Endothelial cell of umbilical vein (primary cell): ENCODE data around the gene HSPD1. TPM values are rescaled to one million over a fixed set of nuclear protein-coding genes. Genes with fewer than 3 reads are reported as not detected.
A peak's percentile ranks its signal among the peaks of the same experiment; 100 is the strongest.

Source experiments
- BruUV-seq: library from RNA; stranded (reverse); fragments of 400-500 nt; replicated peaks from 2 replicates; lab custom pipeline; 2021; lab: Mats Ljungman, UMichigan
- CTCF ChIA-PET: fragments of 300-600, 350-600 bp; sonication (Branson Sonifier 250); formaldehyde crosslinking; loops from one replicate; lab custom pipeline; 2021; ENCODE audit warnings: antibody characterized with exemption, inconsistent platforms; lab: Charles Lee
- POLR2A ChIA-PET: fragments of 300-600, 350-600 bp; sonication (Branson Sonifier 250); formaldehyde crosslinking; loops from one replicate; lab custom pipeline; 2021; ENCODE audit warnings: antibody characterized with exemption, inconsistent platforms; lab: Charles Lee
- DNase-seq: peaks from one replicate; pipeline ENCODE4 v3.0.0-alpha.2; 2011; ENCODE audit warnings: low read depth, low spot score
- FAIRE-seq: peaks from 2 replicates; lab custom pipeline; 2011; peaks lifted over from hg19 to GRCh38; lab: Jason Lieb, UNC
- H2AFZ ChIP-seq: 2 replicates; pipeline ENCODE4 v1.6.0; 2012; ENCODE audit warnings: low read depth, low read length, control low read depth, inconsistent platforms
- H3K27ac ChIP-seq: 2 replicates; pipeline ENCODE4 v1.5.1; 2011; ENCODE audit warnings: low read depth, mild to moderate bottlenecking, control low read depth, low read length, moderate library complexity; ENCODE audit not compliant: insufficient read depth
- H3K27me3 ChIP-seq, 2 experiments: 2 replicates each; pipeline versions ENCODE4 v1.6.0 to v1.6.1; 2011; ENCODE audit warnings: low read length in 2 of 2, mixed read lengths in 1 of 2; ENCODE audit not compliant: control insufficient read depth in 2 of 2, insufficient read depth in 2 of 2
- H3K36me3 ChIP-seq, 2 experiments: 2 replicates in 1 of 2; 3 replicates in 1 of 2; pipeline ENCODE4 v1.5.1; 2011; ENCODE audit warnings: low read length in 2 of 2, mild to moderate bottlenecking in 1 of 2, moderate library complexity in 1 of 2; ENCODE audit not compliant: control insufficient read depth in 2 of 2, insufficient read depth in 2 of 2; ENCODE audit errors: extremely low read depth in 1 of 2
- H3K4me1 ChIP-seq: 3 replicates; pipeline ENCODE4 v1.5.1; 2011; ENCODE audit warnings: mild to moderate bottlenecking, low read length; ENCODE audit not compliant: control insufficient read depth, insufficient read depth; ENCODE audit errors: extremely low read depth
- H3K4me2 ChIP-seq: 2 replicates; pipeline ENCODE4 v1.6.1; 2011; ENCODE audit warnings: low read length, control low read depth, mixed read lengths; ENCODE audit not compliant: insufficient read depth
- H3K4me3 ChIP-seq, 3 experiments: fragments of 200-600 bp in 1 of 3; sonication (generic), shearing (Covaris generic) in 1 of 3; replicated peaks in 1 of 3; 2 replicates each; pipeline ENCODE4 v1.5.1; 2011 to 2016; ENCODE audit warnings: control low read depth in 3 of 3, low read length in 3 of 3, mild to moderate bottlenecking in 2 of 3, inconsistent platforms in 1 of 3, low read depth in 1 of 3, moderate library complexity in 1 of 3; ENCODE audit not compliant: insufficient read depth in 1 of 3
- H3K79me2 ChIP-seq: 2 replicates; pipeline ENCODE4 v1.6.0; 2012; ENCODE audit warnings: low read length, inconsistent platforms; ENCODE audit not compliant: control insufficient read depth, insufficient read depth
- H3K9ac ChIP-seq: replicated peaks from 2 replicates; pipeline ENCODE3; 2011; ENCODE audit warnings: low read length, control low read depth; ENCODE audit not compliant: insufficient read depth; ENCODE audit errors: extremely low read depth
- H3K9me1 ChIP-seq: replicated peaks from 3 replicates; pipeline ENCODE4 v1.6.0; 2011; ENCODE audit warnings: mild to moderate bottlenecking, low read length; ENCODE audit not compliant: control insufficient read depth, insufficient read depth; ENCODE audit errors: extremely low read depth
- H3K9me3 ChIP-seq: replicated peaks from 2 replicates; pipeline ENCODE4 v1.5.1; 2012; ENCODE audit warnings: low read length, inconsistent platforms; ENCODE audit not compliant: control insufficient read depth, insufficient read depth
- H4K20me1 ChIP-seq: replicated peaks from 2 replicates; pipeline ENCODE3; 2011; ENCODE audit warnings: mild to moderate bottlenecking, low read length; ENCODE audit not compliant: control insufficient read depth, insufficient read depth; ENCODE audit errors: extremely low read depth
- CTCF ChIP-seq, 2 donors: IDR thresholded peaks; 1 replicate in 1 of 2; 2 replicates in 1 of 2; pipeline ENCODE4 v1.5.1; 2011; ENCODE audit warnings: low read length in 2 of 2, mild to moderate bottlenecking in 2 of 2, moderate library complexity in 2 of 2, control low read depth in 1 of 2, inconsistent platforms in 1 of 2, low read depth in 1 of 2; ENCODE audit not compliant: insufficient read depth in 1 of 2; ENCODE audit errors: extremely low read depth in 1 of 2
- EZH2 ChIP-seq: IDR thresholded peaks from 2 replicates; pipeline ENCODE4 v1.6.1; 2012; ENCODE audit warnings: borderline replicate concordance, low read depth, mild to moderate bottlenecking, moderate library complexity, low read length, inconsistent platforms; ENCODE audit not compliant: severe bottlenecking
- FOS ChIP-seq: IDR thresholded peaks from 2 replicates; pipeline ENCODE4 v1.6.1; 2011; ENCODE audit warnings: mild to moderate bottlenecking, low read length, moderate library complexity, borderline replicate concordance; ENCODE audit not compliant: insufficient read depth
- GATA2 ChIP-seq: IDR thresholded peaks from 2 replicates; pipeline ENCODE4 v1.7.0; 2011; ENCODE audit warnings: low read depth, mild to moderate bottlenecking, moderate library complexity, mixed read lengths, low read length; ENCODE audit not compliant: insufficient read length, insufficient read depth
- JUN ChIP-seq: IDR thresholded peaks from 2 replicates; pipeline ENCODE4 v1.6.1; 2011; ENCODE audit warnings: borderline replicate concordance, low read depth; ENCODE audit not compliant: insufficient read length, insufficient read depth
- MAX ChIP-seq: IDR thresholded peaks from 2 replicates; pipeline ENCODE4 v1.6.1; 2011; ENCODE audit not compliant: insufficient read depth, insufficient read length
- MYC ChIP-seq: IDR thresholded peaks from one replicate; pipeline ENCODE4 v1.6.1; 2011; ENCODE audit warnings: mild to moderate bottlenecking, low read depth, low read length
- POLR2A ChIP-seq: IDR thresholded peaks from 2 replicates; pipeline ENCODE4 v1.6.1; 2012; ENCODE audit warnings: low read depth, mild to moderate bottlenecking, control low read depth, low read length
- POLR2AphosphoS5 ChIP-seq: IDR thresholded peaks from 2 replicates; pipeline ENCODE4 v1.6.1; 2012; ENCODE audit warnings: low read depth, mild to moderate bottlenecking, control low read depth, low read length, moderate library complexity; ENCODE audit not compliant: insufficient read depth
- dilution Hi-C: fragments of 300-500 bp; cut with MboI; formaldehyde crosslinking; loops from one replicate; pipeline ENCODE4 v1.15.0; 2019; ENCODE audit warnings: low sequenced_read_pairs; ENCODE audit not compliant: extremely low pct_ligation_motif_present
- intact Hi-C: fragments of 100-400 bp; cut with micrococcal nuclease; formaldehyde crosslinking; loops from one replicate; pipeline ENCODE4 v1.10.0; 2022
- polyA plus RNA-seq, 4 experiments: library from polyadenylated mRNA; depleted of rRNA in 3 of 4; stranded (reverse) in 3 of 4; unstranded in 1 of 4; fragments of >200 nt; gene quantifications; 2 replicates each; pipeline versions ENCODE4 v1.2.1 to v1.2.3, GENCODE V29; 2011 to 2012; ENCODE audit warnings: missing spikeins in 1 of 4
- total RNA-seq: library from RNA; stranded (reverse); gene quantifications from 2 replicates; pipeline ENCODE4 v1.2.3, GENCODE V29; 2021

Gene HSPD1
- total and polyA plus RNA-seq, 2 donors (not counting 3 experiments of a cell fraction or from before 2014, with no cell fraction given) = 73.2 to 337 TPM

GRCh38 chr2:197495433-197496134 is 4.1 kb downstream of the HSPD1 start:
- TF ChIP-seq POLR2A (no peak), FOS (no peak), POLR2AphosphoS5 (no peak), MYC (no peak), CTCF (IDR thresholded peaks at IDR 0.05; ENCODE audit: extremely low read depth in 1 of 2, insufficient read depth in 1 of 2, low read depth in 1 of 2, low read length in 2 of 2) (no peak), GATA2 (no peak), EZH2 (no peak), MAX (no peak), JUN (no peak)
- CTCF ChIA-PET = interaction anchor here (0.7 kb wide), 1 partner anchor 9 kb away, joined by 3 read pairs; no protein-coding TSS in a partner anchor
- FAIRE-seq = no peak
- H3K4me1 ChIP-seq = peaks cover 33% of the 10 kb centered on the region
- no peak overlapping the region for H3K9ac ChIP-seq
- peaks cover 10 to 32% of the 10 kb centered on the region in 2 experiments for H3K36me3 ChIP-seq
- no peaks in the 10 kb centered on the region for H3K9me1 ChIP-seq
- no peaks in the 10 kb centered on the region for H3K27me3 ChIP-seq
- BruUV-seq = no TSS peak
- intact Hi-C loops (loop anchor here (5.0 kb wide), 1 partner anchor 802 kb away; no protein-coding TSS in a partner anchor), dilution Hi-C loops (no loop called here)
- peaks cover 2% of the 10 kb centered on the region for H4K20me1 ChIP-seq
- peaks cover 59% of the 10 kb centered on the region for H3K79me2 ChIP-seq
- H3K27ac ChIP-seq = no peak overlapping the region
- H3K4me3 ChIP-seq = no peak overlapping the region
- H2AFZ ChIP-seq = no peak overlapping the region
- peak overlapping the region; percentile 99 for H3K4me2 ChIP-seq
- POLR2A ChIA-PET = no interaction called here
- no peaks in the 10 kb centered on the region for H3K9me3 ChIP-seq
- no peak for DNase-seq
